Activated CD8-positive, alpha-beta memory T cell treated with anti-CD3 and anti-CD28 coated beads for 48 hours (primary cell): ENCODE measurements around the gene CADM2.

Experiments used
- DNase-seq, 3 experiments: peaks; one replicate each; pipeline ENCODE4 v3.0.0-alpha.2; 2020; ENCODE audit warnings: low read depth in 2 of 3, low spot score in 2 of 3

The CADM2 gene

GRCh38 chr3:85554153-85554552 lies 595.4 kb downstream of the CADM2 start:
- DNase-seq: no peak

- no peak for DNase-seq
These were observed 601.4 kb downstream of the CADM2 start for GRCh38 chr3:85560088-85560785.

- DNase-seq: peak in 1 of 3 experiments; percentile 5
These were observed 608.4 kb downstream of the CADM2 start for GRCh38 chr3:85567071-85567676.

GRCh38 chr3:85570819-85571218 lies 612.0 kb downstream of the CADM2 start:
- no peak for DNase-seq

GRCh38 chr3:85571835-85572234 lies 613.0 kb downstream of the CADM2 start:
- DNase-seq: no peak

- DNase-seq: no peak
These were observed 613.6 kb downstream of the CADM2 start for GRCh38 chr3:85572426-85572825.

GRCh38 chr3:85572978-85573377 lies 614.2 kb downstream of the CADM2 start:
- no peak for DNase-seq

- DNase-seq: no peak
These were observed 615.4 kb downstream of the CADM2 start for GRCh38 chr3:85574006-85574705.

GRCh38 chr3:85576091-85576690 lies 617.4 kb downstream of the CADM2 start:
- no peak for DNase-seq

- no peak for DNase-seq
These were observed 618.0 kb downstream of the CADM2 start for GRCh38 chr3:85576697-85577200.

GRCh38 chr3:85584779-85585356 lies 626.1 kb downstream of the CADM2 start:
- DNase-seq: no peak

GRCh38 chr3:85586018-85586417 lies 627.2 kb downstream of the CADM2 start:
- no peak for DNase-seq

GRCh38 chr3:85589145-85589544 lies 630.4 kb downstream of the CADM2 start:
- DNase-seq: no peak

GRCh38 chr3:85591451-85591850 lies 632.7 kb downstream of the CADM2 start:
- DNase-seq: no peak

GRCh38 chr3:85592256-85592655 lies 633.5 kb downstream of the CADM2 start:
- DNase-seq: no peak

- no peak for DNase-seq
These were observed 635.9 kb downstream of the CADM2 start for GRCh38 chr3:85594676-85595075.

GRCh38 chr3:85603378-85603777 lies 644.6 kb downstream of the CADM2 start:
- no peak for DNase-seq

- DNase-seq: no peak
These were observed 645.9 kb downstream of the CADM2 start for GRCh38 chr3:85604641-85605040.

- DNase-seq: no peak
These were observed 646.3 kb downstream of the CADM2 start for GRCh38 chr3:85605066-85605465.

GRCh38 chr3:85626662-85627061 lies 667.9 kb downstream of the CADM2 start:
- no peak for DNase-seq

GRCh38 chr3:85627932-85628331 lies 669.1 kb downstream of the CADM2 start:
- DNase-seq: no peak
